ENCODE results near the gene PPP1R3C.

Gene PPP1R3C

GRCh38 chr10:91632671-91633550, at the start of gene PPP1R3C:
TSS of gene PPP1R3C (minus strand) at chr10:91633071. CDS start at chr10:91632969, 102 bp downstream.
- H3K4me1 ChIP-seq (ENCODE audit: control insufficient read depth, insufficient read depth, low read length) = peaks cover 20% of the 10 kb centered on the region

GRCh38 chr10:91681361-91682276, 48.7 kb upstream of the PPP1R3C start:
- Histone ChIP-seq H3K9ac (ENCODE audit: low read length) (no peak overlapping the region), H3K4me1 (ENCODE audit: control insufficient read depth, insufficient read depth, low read length) (peaks cover 4% of the 10 kb centered on the region), H3K27ac (ENCODE audit: low read depth, low read length) (no peak overlapping the region), H3K27me3 (ENCODE audit: control insufficient read depth, insufficient read depth, low read length) (no peaks in the 10 kb centered on the region), H3K4me3 (ENCODE audit: low read length) (no peak overlapping the region), H3K36me3 (ENCODE audit: control insufficient read depth, insufficient read depth, low read length) (no peaks in the 10 kb centered on the region)

More at GRCh38 chr10:91632671-91633550, at the start of gene PPP1R3C:
- peaks cover 2% of the 10 kb centered on the region for H3K36me3 ChIP-seq (ENCODE audit: control insufficient read depth, insufficient read depth, low read length)
- no peaks in the 10 kb centered on the region for H3K27me3 ChIP-seq (ENCODE audit: control insufficient read depth, insufficient read depth, low read length)
- peak within 1 kb of the TSS; percentile 86 for H3K27ac ChIP-seq (ENCODE audit: low read depth, low read length)
- peak within 1 kb of the TSS; percentile 38 for H3K9ac ChIP-seq (ENCODE audit: low read length)
- peak within 1 kb of the TSS; percentile 87 for H3K4me3 ChIP-seq (ENCODE audit: low read length)

GRCh38 chr10:91680487-91680886, 47.6 kb upstream of the PPP1R3C start:
- Histone ChIP-seq H3K27ac (ENCODE audit: low read depth, low read length) (no peak overlapping the region), H3K36me3 (ENCODE audit: control insufficient read depth, insufficient read depth, low read length) (no peaks in the 10 kb centered on the region), H3K27me3 (ENCODE audit: control insufficient read depth, insufficient read depth, low read length) (no peaks in the 10 kb centered on the region)

GRCh38 chr10:91679296-91679695, 46.4 kb upstream of the PPP1R3C start:
- H3K27me3 ChIP-seq (ENCODE audit: control insufficient read depth, insufficient read depth, low read length) = no peaks in the 10 kb centered on the region
- no peaks in the 10 kb centered on the region for H3K36me3 ChIP-seq (ENCODE audit: control insufficient read depth, insufficient read depth, low read length)
- H3K27ac ChIP-seq (ENCODE audit: low read depth, low read length) = no peak overlapping the region
- H3K4me3 ChIP-seq (ENCODE audit: low read length) = no peak overlapping the region
- peaks cover 4% of the 10 kb centered on the region for H3K4me1 ChIP-seq (ENCODE audit: control insufficient read depth, insufficient read depth, low read length)
- no peak overlapping the region for H3K9ac ChIP-seq (ENCODE audit: low read length)

More at GRCh38 chr10:91680487-91680886, 47.6 kb upstream of the PPP1R3C start:
- H3K4me3 ChIP-seq (ENCODE audit: low read length) = no peak overlapping the region
- no peak overlapping the region for H3K9ac ChIP-seq (ENCODE audit: low read length)
- H3K4me1 ChIP-seq (ENCODE audit: control insufficient read depth, insufficient read depth, low read length) = peaks cover 4% of the 10 kb centered on the region

GRCh38 chr10:91677911-91678310, 45.0 kb upstream of the PPP1R3C start:
- Histone ChIP-seq H3K27ac (ENCODE audit: low read depth, low read length) (no peak overlapping the region), H3K4me1 (ENCODE audit: control insufficient read depth, insufficient read depth, low read length) (no peaks in the 10 kb centered on the region), H3K4me3 (ENCODE audit: low read length) (no peak overlapping the region), H3K27me3 (ENCODE audit: control insufficient read depth, insufficient read depth, low read length) (no peaks in the 10 kb centered on the region), H3K36me3 (ENCODE audit: control insufficient read depth, insufficient read depth, low read length) (no peaks in the 10 kb centered on the region), H3K9ac (ENCODE audit: low read length) (no peak overlapping the region)

GRCh38 chr10:91672021-91672608, 39.2 kb upstream of the PPP1R3C start:
- Histone ChIP-seq H3K27ac (ENCODE audit: low read depth, low read length) (no peak overlapping the region), H3K4me1 (ENCODE audit: control insufficient read depth, insufficient read depth, low read length) (no peaks in the 10 kb centered on the region)

GRCh38 chr10:91668913-91669312, 36.0 kb upstream of the PPP1R3C start:
- H3K4me1 ChIP-seq (ENCODE audit: control insufficient read depth, insufficient read depth, low read length) = no peaks in the 10 kb centered on the region

More at GRCh38 chr10:91672021-91672608, 39.2 kb upstream of the PPP1R3C start:
- no peak overlapping the region for H3K4me3 ChIP-seq (ENCODE audit: low read length)
- H3K9ac ChIP-seq (ENCODE audit: low read length) = no peak overlapping the region
- no peaks in the 10 kb centered on the region for H3K27me3 ChIP-seq (ENCODE audit: control insufficient read depth, insufficient read depth, low read length)
- no peaks in the 10 kb centered on the region for H3K36me3 ChIP-seq (ENCODE audit: control insufficient read depth, insufficient read depth, low read length)

GRCh38 chr10:91665842-91666241, 33.0 kb upstream of the PPP1R3C start:
- Histone ChIP-seq H3K4me1 (ENCODE audit: control insufficient read depth, insufficient read depth, low read length) (no peaks in the 10 kb centered on the region), H3K36me3 (ENCODE audit: control insufficient read depth, insufficient read depth, low read length) (no peaks in the 10 kb centered on the region), H3K27me3 (ENCODE audit: control insufficient read depth, insufficient read depth, low read length) (no peaks in the 10 kb centered on the region)

More at GRCh38 chr10:91668913-91669312, 36.0 kb upstream of the PPP1R3C start:
- Histone ChIP-seq H3K36me3 (ENCODE audit: control insufficient read depth, insufficient read depth, low read length) (no peaks in the 10 kb centered on the region), H3K27me3 (ENCODE audit: control insufficient read depth, insufficient read depth, low read length) (no peaks in the 10 kb centered on the region), H3K4me3 (ENCODE audit: low read length) (no peak overlapping the region), H3K9ac (ENCODE audit: low read length) (no peak overlapping the region), H3K27ac (ENCODE audit: low read depth, low read length) (no peak overlapping the region)

GRCh38 chr10:91664426-91664825, 31.6 kb upstream of the PPP1R3C start:
- Histone ChIP-seq H3K27ac (ENCODE audit: low read depth, low read length) (no peak overlapping the region), H3K27me3 (ENCODE audit: control insufficient read depth, insufficient read depth, low read length) (no peaks in the 10 kb centered on the region), H3K36me3 (ENCODE audit: control insufficient read depth, insufficient read depth, low read length) (no peaks in the 10 kb centered on the region), H3K4me1 (ENCODE audit: control insufficient read depth, insufficient read depth, low read length) (no peaks in the 10 kb centered on the region), H3K4me3 (ENCODE audit: low read length) (no peak overlapping the region), H3K9ac (ENCODE audit: low read length) (no peak overlapping the region)

More at GRCh38 chr10:91665842-91666241, 33.0 kb upstream of the PPP1R3C start:
- no peak overlapping the region for H3K4me3 ChIP-seq (ENCODE audit: low read length)
- no peak overlapping the region for H3K9ac ChIP-seq (ENCODE audit: low read length)
- H3K27ac ChIP-seq (ENCODE audit: low read depth, low read length) = no peak overlapping the region

GRCh38 chr10:91662993-91663392, 30.1 kb upstream of the PPP1R3C start:
- Histone ChIP-seq H3K4me3 (ENCODE audit: low read length) (no peak overlapping the region), H3K36me3 (ENCODE audit: control insufficient read depth, insufficient read depth, low read length) (no peaks in the 10 kb centered on the region), H3K27me3 (ENCODE audit: control insufficient read depth, insufficient read depth, low read length) (no peaks in the 10 kb centered on the region), H3K4me1 (ENCODE audit: control insufficient read depth, insufficient read depth, low read length) (no peaks in the 10 kb centered on the region), H3K9ac (ENCODE audit: low read length) (no peak overlapping the region), H3K27ac (ENCODE audit: low read depth, low read length) (no peak overlapping the region)

GRCh38 chr10:91653219-91653870, 20.5 kb upstream of the PPP1R3C start:
- no peak overlapping the region for H3K27ac ChIP-seq (ENCODE audit: low read depth, low read length)
- no peak overlapping the region for H3K9ac ChIP-seq (ENCODE audit: low read length)
- H3K4me3 ChIP-seq (ENCODE audit: low read length) = no peak overlapping the region
- H3K36me3 ChIP-seq (ENCODE audit: control insufficient read depth, insufficient read depth, low read length) = no peaks in the 10 kb centered on the region
- no peaks in the 10 kb centered on the region for H3K27me3 ChIP-seq (ENCODE audit: control insufficient read depth, insufficient read depth, low read length)
- no peaks in the 10 kb centered on the region for H3K4me1 ChIP-seq (ENCODE audit: control insufficient read depth, insufficient read depth, low read length)

All from rectal smooth muscle tissue (tissue), 1 donor.